OCI-LY7 (cell line): Measurements from ENCODE around the gene C16orf96. TPM values are rescaled to one million over a fixed set of nuclear protein-coding genes. Genes with fewer than 3 reads are reported as not detected.

Experiments used
- BruUV-seq: library from RNA; stranded (reverse); fragments of 400-500 nt; replicated peaks from 2 replicates; lab custom pipeline; 2021; lab: Mats Ljungman, UMichigan
- CTCF ChIA-PET: fragments of 300-600 bp; sonication (Branson Sonifier 250); formaldehyde crosslinking; loops from one replicate; lab custom pipeline; 2022; ENCODE audit warnings: antibody characterized with exemption; ENCODE audit not compliant: unreplicated experiment; lab: Charles Lee
- POLR2A ChIA-PET: fragments of 300-600 bp; sonication (Branson Sonifier 250); formaldehyde crosslinking; loops from one replicate; lab custom pipeline; 2022; ENCODE audit warnings: antibody characterized with exemption; lab: Charles Lee
- DNase-seq: peaks from one replicate; pipeline ENCODE4 v3.0.0-alpha.2; 2015; ENCODE audit warnings: low spot score
- H2AFZ ChIP-seq: fragments of 200-600 bp; sonication (generic), shearing (Covaris generic); 2 replicates; pipeline ENCODE4 v1.6.1; 2014; ENCODE audit warnings: mild to moderate bottlenecking, antibody characterized with exemption, low read length, moderate library complexity
- H3K27ac ChIP-seq: fragments of 200-600 bp; sonication (generic); 2 replicates; pipeline ENCODE4 v1.5.1; 2014; ENCODE audit warnings: mixed run types, low read depth, mild to moderate bottlenecking, moderate library complexity, low read length, inconsistent platforms; ENCODE audit not compliant: poor library complexity, severe bottlenecking
- H3K36me3 ChIP-seq: fragments of 200-600 bp; sonication (generic); 2 replicates; pipeline ENCODE4 v1.6.1; 2014; ENCODE audit warnings: mild to moderate bottlenecking, antibody characterized with exemption, low read length, moderate library complexity, mixed read lengths; ENCODE audit not compliant: insufficient read depth
- H3K4me1 ChIP-seq: fragments of 200-600 bp; sonication (generic); 2 replicates; pipeline ENCODE4 v1.5.1; 2014; ENCODE audit warnings: mild to moderate bottlenecking, low read length; ENCODE audit not compliant: insufficient read depth, poor library complexity, severe bottlenecking
- H3K4me2 ChIP-seq: fragments of 200-600 bp; sonication (generic); 2 replicates; pipeline ENCODE4 v1.6.1; 2014; ENCODE audit warnings: mild to moderate bottlenecking, low read length
- H3K4me3 ChIP-seq: fragments of 200-600 bp; sonication (generic); 2 replicates; pipeline ENCODE4 v1.5.1; 2014; ENCODE audit warnings: mild to moderate bottlenecking, low read depth, low read length; ENCODE audit not compliant: poor library complexity, severe bottlenecking
- H3K79me2 ChIP-seq: fragments of 200-600 bp; sonication (generic); 2 replicates; pipeline ENCODE4 v1.6.1; 2016; ENCODE audit warnings: low read depth, mild to moderate bottlenecking, low read length, moderate library complexity, mixed read lengths; ENCODE audit not compliant: insufficient read depth
- H3K9me2 ChIP-seq: fragments of 200-600 bp; sonication (generic); 2 replicates; pipeline ENCODE4 v1.6.1; 2016; ENCODE audit warnings: mild to moderate bottlenecking, low read length, mixed read lengths; ENCODE audit not compliant: insufficient read depth
- H3K9me3 ChIP-seq: fragments of 200-600 bp; sonication (generic); 2 replicates; pipeline ENCODE4 v1.6.1; 2014; ENCODE audit warnings: mild to moderate bottlenecking, mixed run types, low read length, mixed read lengths
- H4K20me1 ChIP-seq: fragments of 200-600 bp; sonication (generic); 2 replicates; pipeline ENCODE4 v1.6.1; 2014; ENCODE audit warnings: mild to moderate bottlenecking, antibody characterized with exemption, low read length, moderate library complexity, mixed read lengths; ENCODE audit not compliant: insufficient read depth
- CTCF ChIP-seq: fragments of 200-600 bp; sonication (generic); conservative IDR thresholded peaks from 2 replicates; pipeline ENCODE4 v1.5.1; 2014; ENCODE audit warnings: mild to moderate bottlenecking, antibody characterized with exemption, low read length, moderate library complexity, mixed read lengths
- EZH2phosphoT487 ChIP-seq: fragments of 200-600 bp; sonication (generic); IDR thresholded peaks from 2 replicates; pipeline ENCODE4 v1.6.1; 2018; ENCODE audit warnings: low read depth, borderline replicate concordance, mild to moderate bottlenecking, mixed run types, antibody characterized with exemption, low read length, moderate library complexity, mixed read lengths
- intact Hi-C: fragments of 100-400 bp; cut with micrococcal nuclease; formaldehyde crosslinking; loops from one replicate; pipeline ENCODE4 v1.10.0; 2022; ENCODE audit not compliant: unreplicated experiment
- total RNA-seq, 2 experiments: library from RNA; depleted of rRNA in 1 of 2; stranded (reverse); fragments of >200 nt in 1 of 2; shearing (Covaris generic) in 1 of 2; gene quantifications; 2 replicates each; pipeline ENCODE4 v1.2.3, GENCODE V29; 2014 to 2022

C16orf96 gene
- total RNA-seq, 2 experiments from 2014 or later, result 0.13 to 0.27 TPM

- ChIA-PET CTCF (no interaction called here), POLR2A (interaction anchor here (0.6 to 1.6 kb wide), 5 partner anchors 10 to 917 kb away, joined by 3 to 4 read pairs (median 4); no protein-coding TSS in a partner anchor)
- TF ChIP-seq CTCF (no peak), EZH2phosphoT487 (no peak)
- H3K36me3 ChIP-seq, result no peaks in the 10 kb centered on the region; the same call in 1 of the 2 replicates
- intact Hi-C loops, result no loop called here
- H2AFZ ChIP-seq, result peak within 1 kb of the TSS; percentile 28; the same call in 1 of the 2 replicates
- H3K27ac ChIP-seq, result no peak within 1 kb of the TSS
- peak within 1 kb of the TSS; percentile 66 for H3K4me3 ChIP-seq
- DNase-seq, result peak; percentile 97
- no peaks in the 10 kb centered on the region for H3K9me2 ChIP-seq
- peak within 1 kb of the TSS; percentile 62 for H3K4me2 ChIP-seq
- no peaks in the 10 kb centered on the region for H4K20me1 ChIP-seq
- BruUV-seq, result no TSS peak
- H3K79me2 ChIP-seq, result no peaks in the 10 kb centered on the region
- peaks cover 16% of the 10 kb centered on the region for H3K9me3 ChIP-seq
- peaks cover 14% of the 10 kb centered on the region for H3K4me1 ChIP-seq
These were observed 17.5 kb upstream of the C16orf96 start, which contains the start of gene CDIP1 for GRCh38 chr16:4538350-4539235. Gene CDIP1, minus strand, starts transcription at chr16:4538773. Its CDS starts 24,643 bp downstream, at chr16:4514130.

- H3K27ac ChIP-seq, result no peak overlapping the region
- no peak overlapping the region for H3K4me3 ChIP-seq
- H3K36me3 ChIP-seq, result no peaks in the 10 kb centered on the region; the same call in 1 of the 2 replicates
- H3K9me3 ChIP-seq, result peaks cover 16% of the 10 kb centered on the region
- ChIA-PET CTCF (no interaction called here), POLR2A (interaction anchor here (0.8 to 1.6 kb wide), 3 partner anchors 10 to 12 kb away, joined by 3 to 4 read pairs (median 3); no protein-coding TSS in a partner anchor)
- no peak for DNase-seq
- H3K79me2 ChIP-seq, result no peaks in the 10 kb centered on the region
- intact Hi-C loops, result no loop called here
- no TSS peak for BruUV-seq
- H2AFZ ChIP-seq, result no peak overlapping the region
- no peak overlapping the region for H3K4me2 ChIP-seq
- TF ChIP-seq CTCF (no peak), EZH2phosphoT487 (no peak)
- H3K4me1 ChIP-seq, result peaks cover 20% of the 10 kb centered on the region
- H4K20me1 ChIP-seq, result no peaks in the 10 kb centered on the region
- no peaks in the 10 kb centered on the region for H3K9me2 ChIP-seq
These were observed 16.3 kb upstream of the C16orf96 start for GRCh38 chr16:4539716-4540284.
